ENCODE data around the gene PMAIP1.

The PMAIP1 gene

GRCh38 chr18:59893971-59894370, 5.8 kb upstream of the PMAIP1 start:
- CTCF ChIA-PET, result no interaction called here
- DNase-seq (ENCODE audit: extremely low spot score), result no peak
- POLR2A ChIA-PET, result no interaction called here
- no peak for TF ChIP-seq NFRKB (IDR thresholded peaks at IDR 0.05)
- no peak for TF ChIP-seq SUZ12 (IDR thresholded peaks at IDR 0.05)
- TF ChIP-seq TARDBP (IDR thresholded peaks at IDR 0.05), result no peak
- no peak for TF ChIP-seq ZNF384 (IDR thresholded peaks at IDR 0.05)
- TF ChIP-seq FOXM1 (IDR thresholded peaks at IDR 0.05; ENCODE audit: borderline replicate concordance), result no peak
- TF ChIP-seq FOXA1 (IDR thresholded peaks at IDR 0.05), result no peak
- no peak for TF ChIP-seq ARNT (IDR thresholded peaks at IDR 0.05)

GRCh38 chr18:59897321-59897954, 2.4 kb upstream of the PMAIP1 start:
- ChIA-PET POLR2A (interaction anchor here (0.5 to 1.0 kb wide), 3 partner anchors 14 to 1228 kb away, joined by 3 to 4 read pairs (median 3); no protein-coding TSS in a partner anchor), CTCF (interaction anchor here (0.6 kb wide), 1 partner anchor 57 kb away, joined by 3 read pairs; no protein-coding TSS in a partner anchor)
- no peak for DNase-seq (ENCODE audit: extremely low spot score)
- TF ChIP-seq CTBP1 (IDR thresholded peaks at IDR 0.05; ENCODE audit: borderline replicate concordance), result no peak
- no peak for TF ChIP-seq ELF4 (IDR thresholded peaks at IDR 0.05)
- TF ChIP-seq FOXM1 (IDR thresholded peaks at IDR 0.05; ENCODE audit: borderline replicate concordance), result no peak
- TF ChIP-seq TARDBP (IDR thresholded peaks at IDR 0.05), result no peak
- no peak for TF ChIP-seq ARNT (IDR thresholded peaks at IDR 0.05)
- TF ChIP-seq L3MBTL2 (conservative IDR thresholded peaks at IDR 0.05), result no peak

- TF ChIP-seq ARNT (IDR thresholded peaks at IDR 0.05) (no peak), PKNOX1 (IDR thresholded peaks at IDR 0.05) (no peak), FOXM1 (IDR thresholded peaks at IDR 0.05; ENCODE audit: borderline replicate concordance) (no peak), SUZ12 (IDR thresholded peaks at IDR 0.05) (no peak)
- CTCF ChIA-PET, result no interaction called here
- DNase-seq (ENCODE audit: extremely low spot score), result no peak
- POLR2A ChIA-PET, result interaction anchor here (0.5 to 4.7 kb wide), 4 partner anchors 11 to 60 kb away, joined by 3 to 110 read pairs (median 30); no protein-coding TSS in a partner anchor
These were observed 1.7 kb upstream of the PMAIP1 start for GRCh38 chr18:59898093-59898492.

GRCh38 chr18:59898609-59899297, 1.0 kb upstream of the PMAIP1 start:
- TF ChIP-seq FOXK2 (IDR thresholded peaks at IDR 0.05), result no peak
- no peak for TF ChIP-seq LEF1 (IDR thresholded peaks at IDR 0.05; ENCODE audit: borderline replicate concordance)
- no peak for TF ChIP-seq ELF4 (IDR thresholded peaks at IDR 0.05)
- no peak for TF ChIP-seq ZNF384 (IDR thresholded peaks at IDR 0.05)
- no peak for TF ChIP-seq FOXM1 (IDR thresholded peaks at IDR 0.05; ENCODE audit: borderline replicate concordance)
- TF ChIP-seq SP1 (IDR thresholded peaks at IDR 0.05), result no peak
- no peak for TF ChIP-seq NFRKB (IDR thresholded peaks at IDR 0.05)
- no peak for TF ChIP-seq PKNOX1 (IDR thresholded peaks at IDR 0.05)
- no peak for TF ChIP-seq HDGF (IDR thresholded peaks at IDR 0.05; ENCODE audit: borderline replicate concordance)
- no peak for TF ChIP-seq SUZ12 (IDR thresholded peaks at IDR 0.05)
- TF ChIP-seq TARDBP (IDR thresholded peaks at IDR 0.05), result no peak
- TF ChIP-seq ARNT (IDR thresholded peaks at IDR 0.05), result no peak
- TF ChIP-seq FOXA1 (IDR thresholded peaks at IDR 0.05), result no peak
- no peak for TF ChIP-seq CTBP1 (IDR thresholded peaks at IDR 0.05; ENCODE audit: borderline replicate concordance)
- no peak for DNase-seq (ENCODE audit: extremely low spot score)
- POLR2A ChIA-PET, result interaction anchor here (0.9 to 4.7 kb wide), 17 partner anchors 7 to 202 kb away, joined by 3 to 110 read pairs (median 18); partner anchors contain the start of gene CCBE1
- CTCF ChIA-PET, result interaction anchor here (0.5 kb wide), 1 partner anchor 815 kb away, joined by 4 read pairs; no protein-coding TSS in a partner anchor

GRCh38 chr18:59900222-59901128, 679 bp downstream of the PMAIP1 start:
- DNase-seq (ENCODE audit: extremely low spot score), result no peak
- ChIA-PET POLR2A (interaction anchor here (0.6 to 4.7 kb wide), 40 partner anchors 9 to 1112 kb away, joined by 3 to 110 read pairs (median 4); partner anchors contain the start of gene CCBE1), CTCF (interaction anchor here (0.6 to 1.5 kb wide), 3 partner anchors 21 to 1136 kb away, joined by 3 read pairs; no protein-coding TSS in a partner anchor)
- TF ChIP-seq HDGF (IDR thresholded peaks at IDR 0.05; ENCODE audit: borderline replicate concordance), result no peak
- no peak for TF ChIP-seq ELF4 (IDR thresholded peaks at IDR 0.05)
- no peak for TF ChIP-seq FOXM1 (IDR thresholded peaks at IDR 0.05; ENCODE audit: borderline replicate concordance)
- TF ChIP-seq L3MBTL2 (conservative IDR thresholded peaks at IDR 0.05), result no peak
- no peak for TF ChIP-seq LEF1 (IDR thresholded peaks at IDR 0.05; ENCODE audit: borderline replicate concordance)
- TF ChIP-seq ARNT (IDR thresholded peaks at IDR 0.05), result no peak
- TF ChIP-seq FOXA1 (IDR thresholded peaks at IDR 0.05), result no peak
- no peak for TF ChIP-seq BHLHE40 (IDR thresholded peaks at IDR 0.05; ENCODE audit: borderline replicate concordance)
- TF ChIP-seq CTBP1 (IDR thresholded peaks at IDR 0.05; ENCODE audit: borderline replicate concordance), result no peak; the same call in 1 of the 2 replicates
- no peak for TF ChIP-seq ZNF384 (IDR thresholded peaks at IDR 0.05)
- TF ChIP-seq PKNOX1 (IDR thresholded peaks at IDR 0.05), result no peak
- no peak for TF ChIP-seq FOXK2 (IDR thresholded peaks at IDR 0.05)
- no peak for TF ChIP-seq TARDBP (IDR thresholded peaks at IDR 0.05)
- TF ChIP-seq SUZ12 (IDR thresholded peaks at IDR 0.05), result no peak
- no peak for TF ChIP-seq SP1 (IDR thresholded peaks at IDR 0.05)
- TF ChIP-seq NFRKB (IDR thresholded peaks at IDR 0.05), result no peak
